GM12878 (cell line): ENCODE measurements around the gene CCDC51. TPM values are rescaled to one million over a fixed set of nuclear protein-coding genes. Genes with fewer than 3 reads are reported as not detected.

Experiments used
- ATAC-seq: fragments of 200-7000 bp; cut with Tn5 transposase; 3 replicates; pipeline ENCODE4 v1.9.1; 2020; ENCODE audit warnings: mild to moderate bottlenecking, moderate library complexity
- BruUV-seq: library from RNA; stranded (reverse); fragments of 400-500 nt; replicated peaks from 2 replicates; lab custom pipeline; 2021; lab: Mats Ljungman, UMichigan
- CTCF ChIA-PET: fragments of 300-600 bp; sonication (Branson Sonifier 250); formaldehyde crosslinking; extraction: SDS; loops from one replicate; lab custom pipeline; 2021; ENCODE audit warnings: inconsistent platforms; lab: Yijun Ruan, JAX
- POLR2A ChIA-PET: fragments of 350-600 bp; formaldehyde crosslinking; extraction: SDS; loops from one replicate; lab custom pipeline; 2021; ENCODE audit warnings: inconsistent platforms; lab: Charles Lee
- RAD21 ChIA-PET: fragments of 300-600 bp; sonication (Branson Sonifier 250); formaldehyde crosslinking; loops from one replicate; lab custom pipeline; 2023; ENCODE audit warnings: antibody characterized with exemption; ENCODE audit not compliant: unreplicated experiment; lab: Charles Lee
- SMC1A ChIA-PET: fragments of 300-600 bp; sonication (Branson Sonifier 250); formaldehyde crosslinking; loops from one replicate; lab custom pipeline; 2023; ENCODE audit not compliant: unreplicated experiment, uncharacterized antibody; lab: Charles Lee
- DNase-seq: peaks from one replicate; pipeline ENCODE4 v3.0.0-alpha.2; 2011; ENCODE audit warnings: low read depth, low spot score
- FAIRE-seq: peaks from 3 replicates; lab custom pipeline; 2011; peaks lifted over from hg19 to GRCh38; lab: Jason Lieb, UNC
- H2AFZ ChIP-seq: 2 replicates; pipeline ENCODE4 v1.6.0; 2011; ENCODE audit warnings: low read depth, low read length, control low read depth; ENCODE audit not compliant: control insufficient read depth
- H3K27ac ChIP-seq: 2 replicates; pipeline ENCODE4 v1.5.1; 2011; ENCODE audit warnings: control low read depth; ENCODE audit not compliant: control insufficient read depth, insufficient read depth
- H3K27me3 ChIP-seq, 2 experiments: replicated peaks in 1 of 2; 2 replicates each; pipeline versions ENCODE4 v1.6.0 to v1.6.1; 2011; ENCODE audit warnings: low read length in 1 of 2; ENCODE audit not compliant: control insufficient read depth in 2 of 2, insufficient read depth in 2 of 2
- H3K36me3 ChIP-seq, 2 experiments: 2 replicates each; pipeline ENCODE4 v1.5.1; 2011; ENCODE audit warnings: low read length in 1 of 2; ENCODE audit not compliant: control insufficient read depth in 2 of 2, insufficient read depth in 2 of 2
- H3K4me1 ChIP-seq: 2 replicates; pipeline ENCODE4 v1.6.1; 2011; ENCODE audit warnings: mild to moderate bottlenecking, low read length, moderate library complexity, mixed read lengths; ENCODE audit not compliant: control insufficient read depth, insufficient read depth
- H3K4me2 ChIP-seq: 2 replicates; pipeline ENCODE4 v1.6.0; 2011; ENCODE audit warnings: control low read depth; ENCODE audit not compliant: control insufficient read depth, insufficient read depth
- H3K4me3 ChIP-seq: fragments of 200-600 bp; sonication (generic); 2 replicates; pipeline ENCODE4 v1.5.1; 2016
- H3K79me2 ChIP-seq: 2 replicates; pipeline ENCODE4 v1.6.0; 2011; ENCODE audit warnings: low read length; ENCODE audit not compliant: control insufficient read depth, insufficient read depth
- H3K9ac ChIP-seq: 2 replicates; pipeline ENCODE4 v1.8.0; 2011; ENCODE audit warnings: low read length, control low read depth, mixed read lengths; ENCODE audit not compliant: control insufficient read depth, insufficient read depth
- H3K9me3 ChIP-seq: replicated peaks from 3 replicates; pipeline ENCODE4 v1.5.1; 2011; ENCODE audit warnings: mild to moderate bottlenecking, low read length; ENCODE audit not compliant: control insufficient read depth, insufficient read depth
- H4K20me1 ChIP-seq: 2 replicates; pipeline ENCODE4 v1.6.0; 2011; ENCODE audit not compliant: control insufficient read depth, insufficient read depth
- BMI1 ChIP-seq: fragments of 450-650 bp; IDR thresholded peaks from 2 replicates; pipeline ENCODE4 v1.6.1; 2016; ENCODE audit warnings: mild to moderate bottlenecking, moderate library complexity, borderline replicate concordance
- CHD1 ChIP-seq: IDR thresholded peaks from 2 replicates; pipeline ENCODE4 v1.6.1; 2012; ENCODE audit warnings: low read depth, low read length, improper control_type of control experiment
- MEF2A ChIP-seq: IDR thresholded peaks from 2 replicates; pipeline ENCODE4 v1.6.1; 2011; ENCODE audit warnings: low read depth, mild to moderate bottlenecking, low read length, moderate library complexity; ENCODE audit not compliant: insufficient read depth
- POLR2A ChIP-seq: IDR thresholded peaks from 2 replicates; pipeline ENCODE4 v1.6.1; 2011; ENCODE audit warnings: low read depth, mild to moderate bottlenecking, low read length
- SIN3A ChIP-seq: IDR thresholded peaks from 2 replicates; pipeline ENCODE4 v1.6.1; 2012; ENCODE audit warnings: low read depth, low read length, improper control_type of control experiment
- YBX1 ChIP-seq: fragments of 450-650 bp; IDR thresholded peaks from 2 replicates; pipeline ENCODE4 v1.6.1; 2016; ENCODE audit warnings: antibody characterized with exemption
- ZNF217 ChIP-seq: fragments of 450-650 bp; IDR thresholded peaks from 2 replicates; pipeline ENCODE4 v1.6.1; 2017; ENCODE audit warnings: antibody characterized with exemption, mild to moderate bottlenecking
- ZZZ3 ChIP-seq: IDR thresholded peaks from 2 replicates; pipeline ENCODE4 v1.6.1; 2011; ENCODE audit warnings: low read depth; ENCODE audit not compliant: control insufficient read depth, insufficient read length
- WGBS: methylation state at CpG from one replicate; pipeline ENCODE4 v1.1.6; 2016; ENCODE audit warnings: low lambda C conversion rate; ENCODE audit not compliant: insufficient replicate concordance, insufficient coverage; ENCODE audit errors: missing lambda C conversion rate; 5-methylcytosine and 5-hydroxymethylcytosine counted together
- in situ Hi-C: fragments of 300-500 bp; cut with MboI; formaldehyde crosslinking; loops from 9 replicates; pipeline ENCODE4 v1.14.3; 2018; ENCODE audit warnings: mixed read lengths
- intact Hi-C: fragments of 100-400 bp; cut with micrococcal nuclease; formaldehyde crosslinking; loops from one replicate; pipeline ENCODE4 v1.14.2; 2022; ENCODE audit not compliant: unreplicated experiment
- polyA plus RNA-seq, 11 experiments: library from polyadenylated mRNA; depleted of rRNA in 4 of 11; unstranded in 6 of 11; stranded (reverse) in 5 of 11; fragments of >200 nt; fragmentation: Nextera tagmentation in 4 of 11; fragmentation: Illumina TruSeq in 1 of 11; extraction: Ambion mirVana in 4 of 11; extraction: Trizol in 1 of 11; gene quantifications; 1 replicate in 1 of 11; 2 replicates in 10 of 11; pipeline versions ENCODE4 v1.2.1 to v1.2.3, GENCODE V29; 2011 to 2016; ENCODE audit warnings: inconsistent platforms in 2 of 11, missing spikeins in 2 of 11, low read depth in 1 of 11
- total RNA-seq, 4 experiments: library from RNA; depleted of rRNA in 3 of 4; stranded (reverse); fragments of >200 nt in 3 of 4; fragmentation: Illumina TruSeq in 1 of 4; extraction: Trizol in 1 of 4; gene quantifications; 2 replicates each; pipeline versions ENCODE4 v1.2.1 to v1.2.3, GENCODE V29; 2013 to 2021
- TF ChIP-seq, protein P1 (sequence below): fragments of 450-650 bp; IDR thresholded peaks from 2 replicates; pipeline ENCODE4 v1.6.1; 2017; ENCODE audit warnings: antibody characterized with exemption, mild to moderate bottlenecking, moderate library complexity

CCDC51 gene
- total and polyA plus RNA-seq, 10 of the 15 experiments (the other 5 are each of a cell fraction or from before 2014, with no cell fraction given): 10.6 to 54.9 (median 28.5) TPM

DNA sequence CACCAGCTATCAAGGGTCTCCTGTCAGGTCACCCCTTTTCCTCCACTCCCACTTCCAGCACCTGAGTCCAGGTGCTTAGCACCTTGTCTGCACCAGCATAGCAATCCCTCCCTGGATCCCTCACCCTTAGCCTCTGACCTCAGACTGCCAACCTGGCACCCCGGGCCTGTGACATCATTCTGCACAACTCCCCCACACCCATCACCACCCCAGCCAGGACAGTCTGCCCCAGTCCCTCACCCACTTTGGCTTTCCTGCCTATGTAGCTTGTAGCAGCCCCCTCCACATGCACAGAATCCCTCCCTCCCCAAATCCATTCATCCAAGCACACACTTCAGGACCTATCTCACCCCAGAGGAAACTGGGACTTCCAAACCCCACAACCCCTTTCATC, 9.2 kb downstream of the CCDC51 start:
- RAD21 ChIA-PET: no interaction called here
- Histone ChIP-seq H3K9me3 (no peaks in the 10 kb centered on the region), H4K20me1 (no peaks in the 10 kb centered on the region), H3K4me3 (no peak overlapping the region), H3K79me2 (no peaks in the 10 kb centered on the region), H3K9ac (no peak overlapping the region), H3K4me1 (peaks cover 27% of the 10 kb centered on the region), H3K4me2 (no peak overlapping the region), H2AFZ (no peak overlapping the region), H3K36me3 (peaks cover 2 to 16% of the 10 kb centered on the region in 2 experiments; a peak in 2 of 4 replicates), H3K27ac (no peak overlapping the region), H3K27me3 (no peaks in the 10 kb centered on the region)
- DNase-seq: no peak
- intact Hi-C loops: no loop called here
- 100% methylated on average over 1 of the region's 1 CpG for WGBS
- no peak for TF ChIP-seq SIN3A
- no peak for TF ChIP-seq MEF2A
- TF ChIP-seq ZZZ3: no peak
- no peak for TF ChIP-seq POLR2A
- TF ChIP-seq ZNF217: no peak
- TF ChIP-seq, protein P1, sequence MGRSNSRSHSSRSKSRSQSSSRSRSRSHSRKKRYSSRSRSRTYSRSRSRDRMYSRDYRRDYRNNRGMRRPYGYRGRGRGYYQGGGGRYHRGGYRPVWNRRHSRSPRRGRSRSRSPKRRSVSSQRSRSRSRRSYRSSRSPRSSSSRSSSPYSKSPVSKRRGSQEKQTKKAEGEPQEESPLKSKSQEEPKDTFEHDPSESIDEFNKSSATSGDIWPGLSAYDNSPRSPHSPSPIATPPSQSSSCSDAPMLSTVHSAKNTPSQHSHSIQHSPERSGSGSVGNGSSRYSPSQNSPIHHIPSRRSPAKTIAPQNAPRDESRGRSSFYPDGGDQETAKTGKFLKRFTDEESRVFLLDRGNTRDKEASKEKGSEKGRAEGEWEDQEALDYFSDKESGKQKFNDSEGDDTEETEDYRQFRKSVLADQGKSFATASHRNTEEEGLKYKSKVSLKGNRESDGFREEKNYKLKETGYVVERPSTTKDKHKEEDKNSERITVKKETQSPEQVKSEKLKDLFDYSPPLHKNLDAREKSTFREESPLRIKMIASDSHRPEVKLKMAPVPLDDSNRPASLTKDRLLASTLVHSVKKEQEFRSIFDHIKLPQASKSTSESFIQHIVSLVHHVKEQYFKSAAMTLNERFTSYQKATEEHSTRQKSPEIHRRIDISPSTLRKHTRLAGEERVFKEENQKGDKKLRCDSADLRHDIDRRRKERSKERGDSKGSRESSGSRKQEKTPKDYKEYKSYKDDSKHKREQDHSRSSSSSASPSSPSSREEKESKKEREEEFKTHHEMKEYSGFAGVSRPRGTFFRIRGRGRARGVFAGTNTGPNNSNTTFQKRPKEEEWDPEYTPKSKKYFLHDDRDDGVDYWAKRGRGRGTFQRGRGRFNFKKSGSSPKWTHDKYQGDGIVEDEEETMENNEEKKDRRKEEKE: no peak
- no peak for TF ChIP-seq YBX1
- TF ChIP-seq BMI1: no peak
- no peak for TF ChIP-seq CHD1
- SMC1A ChIA-PET: interaction anchor here (1.2 to 11.5 kb wide), 2 partner anchors 24 to 29 kb away, joined by 4 to 287 read pairs; no protein-coding TSS in a partner anchor
- BruUV-seq: no TSS peak
- no peak for FAIRE-seq
- POLR2A ChIA-PET: interaction anchor here (0.5 kb wide), 1 partner anchor 1447 kb away, joined by 4 read pairs; no protein-coding TSS in a partner anchor
- CTCF ChIA-PET: interaction anchor here (0.7 to 12.5 kb wide), 3 partner anchors 9 to 119 kb away, joined by 3 to 757 read pairs (median 3); partner anchors contain the start of genes CCDC51 and TMA7
- in situ Hi-C loops: no loop called here
- ATAC-seq: no peak
